GM12801 (cell line): ENCODE measurements around the gene PTN.

Source experiments
- TF ChIP-seq, protein P1 (sequence below): IDR thresholded peaks from one replicate; pipeline ENCODE4 v1.5.1; 2011; ENCODE audit warnings: control low read depth; ENCODE audit not compliant: insufficient read length; ENCODE audit errors: extremely low read depth

The PTN gene

GRCh38 chr7:137325927-137326326 lies 17.6 kb downstream of the PTN start:
- TF ChIP-seq, protein P1, sequence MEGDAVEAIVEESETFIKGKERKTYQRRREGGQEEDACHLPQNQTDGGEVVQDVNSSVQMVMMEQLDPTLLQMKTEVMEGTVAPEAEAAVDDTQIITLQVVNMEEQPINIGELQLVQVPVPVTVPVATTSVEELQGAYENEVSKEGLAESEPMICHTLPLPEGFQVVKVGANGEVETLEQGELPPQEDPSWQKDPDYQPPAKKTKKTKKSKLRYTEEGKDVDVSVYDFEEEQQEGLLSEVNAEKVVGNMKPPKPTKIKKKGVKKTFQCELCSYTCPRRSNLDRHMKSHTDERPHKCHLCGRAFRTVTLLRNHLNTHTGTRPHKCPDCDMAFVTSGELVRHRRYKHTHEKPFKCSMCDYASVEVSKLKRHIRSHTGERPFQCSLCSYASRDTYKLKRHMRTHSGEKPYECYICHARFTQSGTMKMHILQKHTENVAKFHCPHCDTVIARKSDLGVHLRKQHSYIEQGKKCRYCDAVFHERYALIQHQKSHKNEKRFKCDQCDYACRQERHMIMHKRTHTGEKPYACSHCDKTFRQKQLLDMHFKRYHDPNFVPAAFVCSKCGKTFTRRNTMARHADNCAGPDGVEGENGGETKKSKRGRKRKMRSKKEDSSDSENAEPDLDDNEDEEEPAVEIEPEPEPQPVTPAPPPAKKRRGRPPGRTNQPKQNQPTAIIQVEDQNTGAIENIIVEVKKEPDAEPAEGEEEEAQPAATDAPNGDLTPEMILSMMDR, result no peak

DNA sequence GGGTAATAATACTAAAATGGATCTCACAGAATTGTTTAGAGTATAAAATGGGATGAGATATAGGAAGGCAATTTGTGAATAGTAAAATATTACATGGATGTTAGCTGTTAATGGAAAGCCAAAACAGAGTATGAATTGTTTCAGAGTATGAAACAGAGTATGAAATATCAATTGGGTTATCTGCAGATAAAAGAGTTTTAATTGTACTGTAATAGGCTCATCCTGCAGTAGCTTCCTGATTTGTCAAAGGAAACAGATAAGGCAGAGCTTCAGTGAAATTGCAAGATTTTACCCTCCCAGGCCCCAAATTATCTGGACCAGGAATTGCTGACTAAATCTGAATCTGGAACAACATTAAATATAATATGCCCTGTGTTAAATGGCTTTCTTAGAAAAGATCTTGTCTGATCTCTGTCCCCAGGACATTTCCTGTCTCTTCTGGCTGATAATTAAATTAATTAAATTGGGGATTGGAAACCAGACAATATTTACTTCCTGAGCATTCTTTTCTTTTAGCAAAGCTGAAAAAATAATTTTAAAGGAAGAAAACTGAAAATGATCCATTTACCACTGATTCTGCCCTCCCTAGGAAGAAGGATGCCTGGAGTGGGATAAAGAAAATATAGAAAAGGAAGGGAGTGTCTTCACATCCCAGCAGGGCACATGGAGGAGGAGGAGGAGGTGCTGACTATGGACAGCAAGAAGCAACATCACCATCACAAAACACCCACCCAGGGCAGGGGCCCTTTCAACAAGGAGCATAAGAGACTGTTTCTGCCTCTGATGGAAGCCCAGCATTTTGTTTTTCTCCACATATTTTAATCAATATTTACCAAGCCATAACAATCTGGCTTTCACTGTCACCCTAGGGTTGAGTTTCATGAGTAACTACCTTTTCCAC lies 18.5 kb downstream of the PTN start:
- TF ChIP-seq, protein P1, result no peak

GRCh38 chr7:137316648-137317353 lies 26.7 kb downstream of the PTN start:
- TF ChIP-seq, protein P1, result no peak

DNA sequence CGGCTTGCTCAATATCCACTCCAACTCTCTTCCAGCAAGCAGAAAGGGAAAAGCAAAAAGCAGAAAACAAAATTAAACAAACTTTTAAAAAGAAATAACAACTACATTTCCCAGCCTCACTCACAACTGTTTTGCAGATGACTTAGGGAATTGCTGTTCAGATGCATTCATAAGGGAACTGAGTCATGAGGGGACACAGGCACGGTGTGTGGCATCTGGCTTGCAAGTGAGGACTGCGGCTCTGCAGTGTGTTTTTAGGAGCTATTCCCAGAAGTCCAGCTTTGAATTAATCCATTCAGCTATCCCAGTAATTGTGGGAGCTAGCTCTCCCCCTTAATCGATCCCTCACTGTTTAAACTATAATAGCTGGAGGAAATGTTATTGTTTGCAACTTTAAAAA lies 30.3 kb downstream of the PTN start:
- TF ChIP-seq, protein P1, result no peak

- TF ChIP-seq, protein P1, result no peak
Observed at GRCh38 chr7:137306748-137307147, 36.8 kb downstream of the PTN start.

DNA sequence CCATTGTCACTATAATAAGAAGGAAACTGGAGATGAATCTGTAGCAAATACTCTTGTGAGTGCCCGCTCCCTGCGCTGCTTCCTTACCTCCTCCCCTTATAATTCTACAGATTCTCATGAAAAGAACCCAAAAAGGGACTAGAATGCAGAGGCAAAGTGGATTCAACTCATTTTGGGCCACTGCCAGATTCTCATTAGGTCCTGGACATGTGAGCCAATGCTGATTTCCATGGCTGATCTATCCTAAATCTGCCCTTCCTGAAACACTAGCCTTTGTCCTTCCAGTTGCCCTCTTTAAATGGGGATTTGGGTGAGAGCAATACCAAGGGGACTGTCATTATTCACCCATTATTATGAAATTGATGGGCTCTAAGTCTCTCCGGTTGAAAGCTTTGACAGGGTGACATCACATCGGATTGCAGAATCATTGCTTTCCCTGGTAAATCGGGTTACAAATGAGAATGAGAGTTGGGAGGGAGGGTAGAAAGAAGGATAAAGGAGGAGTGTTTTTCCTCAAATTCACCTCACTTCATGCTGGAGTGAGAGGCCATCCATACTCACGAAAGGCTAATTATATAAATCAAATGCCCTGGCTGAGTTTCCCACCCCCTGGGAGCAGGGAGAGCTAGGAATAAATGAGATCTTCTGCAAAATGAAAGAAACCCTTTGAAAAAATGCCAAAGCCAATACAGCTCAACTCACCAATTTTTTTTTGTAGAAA lies 37.5 kb downstream of the PTN start:
- TF ChIP-seq, protein P1, result no peak
